NAMALWA (cell line): ENCODE measurements around the gene PPP2R2B.

Experiments
- DNase-seq: peaks from one replicate; pipeline ENCODE4 v3.0.0-alpha.2; 2015; ENCODE audit warnings: low spot score

PPP2R2B gene

GRCh38 chr5:146878476-146879172 is at the start of gene PPP2R2B:
TSS of gene PPP2R2B (minus strand) at chr5:146878757.
- DNase-seq = no peak

GRCh38 chr5:146924132-146924531 is 45.6 kb upstream of the PPP2R2B start:
- DNase-seq = no peak

DNA sequence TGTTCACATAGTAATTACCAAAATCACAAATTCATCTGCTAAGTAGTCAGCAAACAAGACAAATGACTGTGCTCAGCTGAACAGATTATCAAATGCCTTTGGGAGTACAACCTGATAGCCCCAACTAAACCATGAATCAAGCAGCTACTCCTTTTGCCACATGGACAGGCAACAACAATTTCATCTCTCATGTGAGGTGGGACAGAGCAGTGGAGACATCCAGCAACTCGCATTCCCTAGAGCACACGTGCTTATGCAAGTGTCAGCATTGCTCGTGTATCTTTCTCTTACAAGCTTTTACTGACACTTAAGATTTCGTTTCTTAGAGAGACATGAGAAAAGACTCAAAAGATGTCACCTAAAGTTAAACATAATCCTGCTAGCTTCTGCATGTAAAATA is 42.7 kb upstream of the PPP2R2B start:
- DNase-seq = no peak

GRCh38 chr5:146920351-146920881 is 41.9 kb upstream of the PPP2R2B start:
- no peak for DNase-seq

- DNase-seq = no peak
Measured at GRCh38 chr5:146919304-146919703, 40.7 kb upstream of the PPP2R2B start.

DNA sequence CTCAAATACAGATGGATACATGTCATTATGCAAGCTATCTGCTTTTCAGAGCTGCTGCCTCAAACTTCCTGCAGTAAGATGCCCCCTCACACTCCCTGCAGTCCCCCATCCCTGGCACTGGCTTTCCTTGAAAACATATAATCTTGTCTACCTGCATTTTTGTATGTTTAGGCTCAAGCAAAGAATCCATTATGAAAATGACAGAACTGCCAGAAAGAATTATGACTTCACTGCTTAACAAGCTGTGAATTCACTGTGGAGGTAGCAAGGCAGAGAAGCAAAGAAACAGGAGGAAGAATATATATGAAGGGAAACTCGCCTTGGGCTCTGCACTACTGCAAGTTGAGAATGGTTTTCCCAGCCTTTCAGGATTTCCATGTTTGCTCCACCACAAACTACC is 39.4 kb upstream of the PPP2R2B start:
- no peak for DNase-seq

GRCh38 chr5:146912874-146913273 is 34.3 kb upstream of the PPP2R2B start:
- no peak for DNase-seq

DNA sequence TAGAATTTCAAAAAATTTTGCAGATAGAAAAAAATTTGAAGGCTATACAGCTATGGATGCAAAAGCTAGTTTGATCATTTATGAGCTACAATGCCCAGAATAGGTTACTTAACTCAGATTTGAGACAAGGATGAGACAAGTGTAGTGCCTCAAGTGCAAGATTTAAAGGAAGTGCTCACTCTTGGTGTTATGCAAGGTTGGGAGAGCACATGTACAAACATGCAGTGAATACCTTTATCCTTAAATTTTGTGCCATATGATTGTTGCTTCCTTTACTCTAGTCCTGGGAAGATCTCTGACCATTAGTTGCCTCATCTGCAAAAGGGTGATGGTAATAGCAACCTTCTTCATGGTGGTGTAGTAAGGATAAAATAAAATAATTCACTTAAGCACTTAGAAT is 31.7 kb upstream of the PPP2R2B start:
- DNase-seq = no peak

DNA sequence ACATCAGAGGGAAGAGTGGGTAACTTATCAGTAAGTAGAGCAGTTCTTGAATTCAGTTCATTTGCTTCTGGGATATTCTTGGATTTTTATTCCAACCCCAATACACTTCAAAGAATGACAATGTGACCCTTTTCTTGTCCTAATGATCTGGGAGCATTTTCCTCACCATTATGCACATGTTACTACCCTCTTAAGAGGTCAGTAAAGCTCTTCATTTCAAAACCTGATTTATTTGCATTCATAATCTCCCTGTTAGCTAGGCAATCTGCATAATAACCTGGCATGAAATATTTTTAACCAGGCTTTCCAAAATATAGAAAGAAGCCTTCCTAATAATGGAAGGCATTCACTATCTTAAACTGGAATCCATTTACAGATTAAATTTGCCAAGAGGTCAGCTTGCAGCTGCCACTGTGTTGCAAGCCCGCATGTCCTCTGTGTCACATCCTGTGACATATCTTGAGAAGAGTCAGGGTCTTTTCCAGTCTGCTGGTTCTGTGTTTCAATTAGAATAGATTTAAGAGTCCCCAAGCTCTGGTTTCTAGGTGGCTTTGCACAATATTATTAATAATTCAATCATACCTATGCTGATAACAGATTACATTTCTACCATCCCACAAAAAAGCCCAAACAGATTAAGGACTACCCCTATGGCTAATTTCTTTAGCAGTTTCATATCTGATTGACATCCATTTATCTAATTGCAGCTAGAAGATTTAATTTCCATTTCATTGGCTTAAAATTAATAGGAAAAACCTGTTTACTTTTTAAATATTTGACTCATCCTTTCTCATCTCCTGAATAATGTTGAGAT is 30.9 kb upstream of the PPP2R2B start:
- no peak for DNase-seq

GRCh38 chr5:146906803-146907202 is 28.2 kb upstream of the PPP2R2B start:
- peak; percentile 6 for DNase-seq

DNA sequence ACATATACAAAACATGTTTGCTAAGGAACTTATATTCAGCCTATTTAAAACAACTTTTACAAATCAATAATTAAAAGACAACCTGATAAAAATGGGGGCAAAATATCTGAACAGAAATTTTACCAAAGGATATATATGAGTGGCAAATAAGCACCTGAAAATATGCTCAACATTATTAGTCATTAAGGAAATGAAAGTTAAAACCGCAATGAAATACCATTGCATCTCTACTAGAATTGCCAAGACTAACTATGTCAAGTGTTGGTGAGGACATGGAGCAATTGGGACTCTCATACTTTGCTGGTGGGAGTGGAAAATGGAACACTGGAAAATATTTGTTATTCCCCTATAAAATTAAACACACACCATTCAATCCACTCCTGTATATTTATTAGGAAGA is 26.3 kb upstream of the PPP2R2B start:
- DNase-seq = no peak

DNA sequence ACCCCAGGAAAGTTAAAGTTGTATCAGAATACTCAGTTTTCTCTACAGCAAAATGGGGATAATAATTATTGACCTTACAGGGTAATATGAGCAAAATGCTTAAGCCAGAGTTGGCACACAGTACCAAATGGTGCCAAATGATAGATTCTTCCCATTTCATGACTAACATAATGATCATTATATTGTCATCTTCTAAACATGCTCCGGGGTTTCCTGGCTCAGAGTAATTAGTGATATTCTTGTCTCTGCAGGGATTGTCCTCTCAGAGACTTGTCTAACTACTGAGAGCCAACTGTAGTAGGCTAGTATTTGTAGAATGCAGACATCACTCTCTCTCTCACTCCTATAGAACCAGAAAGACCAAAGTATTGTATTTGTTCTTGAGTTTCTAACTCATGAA is 25.2 kb upstream of the PPP2R2B start:
- DNase-seq = no peak

DNA sequence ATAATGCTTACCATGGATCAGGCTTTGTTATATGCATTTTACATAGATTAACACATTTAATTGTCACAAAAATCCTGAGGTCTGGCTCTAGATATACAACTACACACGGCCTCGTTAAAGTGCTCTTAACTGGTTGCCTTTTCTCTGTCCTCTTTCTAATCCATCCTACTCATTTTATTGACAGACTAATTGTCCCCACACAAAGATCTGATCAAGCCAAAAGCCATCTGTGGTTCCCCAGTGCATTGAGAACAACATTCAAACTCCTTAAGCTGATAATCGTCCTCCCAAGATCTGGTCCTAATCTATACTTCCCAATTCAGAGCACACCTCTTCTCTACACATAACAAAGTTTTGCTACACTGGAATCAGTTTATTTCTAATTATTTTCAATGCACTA is 23.9 kb upstream of the PPP2R2B start:
- DNase-seq = no peak

GRCh38 chr5:146897061-146897460 is 18.5 kb upstream of the PPP2R2B start:
- DNase-seq = no peak

DNA sequence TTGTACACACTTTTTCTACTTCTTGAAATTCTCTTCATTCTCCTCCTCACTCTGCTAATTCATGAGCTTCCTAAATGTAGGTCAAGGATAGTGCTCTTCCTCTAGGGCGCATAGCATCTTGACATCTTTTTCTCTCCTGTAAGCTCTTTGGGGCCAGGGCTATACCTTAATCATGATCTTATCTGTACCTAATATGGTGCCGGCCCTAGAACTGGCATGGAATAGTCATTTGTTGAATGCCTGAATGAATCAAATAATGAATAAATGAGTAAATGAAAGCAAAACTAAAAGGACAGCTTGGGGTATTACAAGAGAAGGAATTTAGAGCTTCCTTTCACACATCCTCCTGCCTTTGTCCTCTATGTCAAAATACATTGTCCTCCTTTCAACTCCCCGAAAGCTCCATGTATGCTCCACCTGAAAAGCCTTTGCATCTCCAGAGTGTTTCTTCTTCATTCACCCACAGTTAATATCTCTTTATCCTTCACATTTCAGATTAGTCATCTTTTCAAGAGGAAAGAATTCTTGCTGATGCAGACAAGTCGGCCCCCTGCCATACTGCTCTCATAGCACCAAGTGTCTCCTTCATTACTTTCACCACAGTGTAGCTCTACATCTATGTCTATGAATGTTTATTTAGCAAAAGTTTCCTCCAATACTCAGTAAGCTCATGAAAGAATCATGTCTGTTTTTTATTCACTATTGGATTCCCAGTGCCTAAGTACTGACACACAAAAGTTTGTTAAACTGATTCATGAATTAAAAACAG is 16.4 kb upstream of the PPP2R2B start:
- DNase-seq = no peak

DNA sequence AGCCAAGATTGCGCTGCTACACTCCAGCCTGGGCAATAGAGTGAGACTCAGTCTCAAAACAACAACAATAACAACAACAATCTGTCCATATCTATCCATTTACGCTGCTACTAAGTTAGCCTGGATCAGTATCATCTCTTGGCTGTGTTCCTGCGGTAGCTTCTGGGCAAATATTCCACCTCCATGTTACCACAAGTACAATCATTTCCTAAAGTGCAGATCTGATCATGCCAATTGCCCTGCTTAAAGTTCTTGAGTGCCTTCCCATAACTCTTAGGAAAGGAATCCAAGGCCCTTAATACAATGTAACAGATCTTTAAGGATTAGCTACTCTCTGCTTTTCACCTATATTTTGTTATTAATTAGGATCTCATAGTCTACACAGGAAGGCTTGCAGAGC is 15.4 kb upstream of the PPP2R2B start:
- DNase-seq = no peak

GRCh38 chr5:146892231-146892630 is 13.7 kb upstream of the PPP2R2B start:
- DNase-seq = no peak

DNA sequence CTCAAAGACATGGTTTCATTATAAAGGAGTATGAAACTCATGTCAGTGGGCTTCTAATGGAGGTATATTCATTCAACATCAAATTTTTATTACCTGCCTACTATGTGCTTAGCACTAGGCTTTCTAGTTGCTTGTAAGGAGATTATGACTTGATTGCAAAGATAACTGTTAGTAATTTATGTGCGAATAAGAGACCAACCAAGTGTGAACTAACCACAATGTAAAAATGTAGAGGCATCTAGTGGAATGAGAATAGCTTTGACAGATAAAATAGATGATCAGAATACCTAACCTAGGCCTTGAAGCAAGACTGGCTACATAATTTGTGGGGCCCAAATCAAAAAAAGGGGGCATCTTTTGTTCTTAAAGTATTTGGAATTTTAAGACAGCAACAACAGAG is 13.0 kb upstream of the PPP2R2B start:
- DNase-seq = no peak

- DNase-seq = no peak
Measured at GRCh38 chr5:146890731-146891440, 12.3 kb upstream of the PPP2R2B start.

GRCh38 chr5:146890066-146890465 is 11.5 kb upstream of the PPP2R2B start:
- no peak for DNase-seq

GRCh38 chr5:146889169-146889568 is 10.6 kb upstream of the PPP2R2B start:
- no peak for DNase-seq
